Suprapubic skin (tissue), 3 donors: Measurements from ENCODE around the gene CYB561D1.

Source experiments
- CTCF ChIP-seq, 2 donors: fragments of 200-600 bp in 1 of 2; fragments of 450-650 bp in 1 of 2; sonication (generic) in 1 of 2; IDR thresholded peaks; one replicate each; pipeline ENCODE4 v1.5.1; 2016 to 2019; ENCODE audit warnings: antibody characterized with exemption in 2 of 2, mild to moderate bottlenecking in 1 of 2, moderate library complexity in 1 of 2
- POLR2A ChIP-seq, 2 donors: fragments of 450-650 bp; IDR thresholded peaks; one replicate each; pipeline ENCODE4 v1.6.1; 2017; ENCODE audit warnings: antibody characterized with exemption in 2 of 2, mild to moderate bottlenecking in 2 of 2, moderate library complexity in 2 of 2

DNA sequence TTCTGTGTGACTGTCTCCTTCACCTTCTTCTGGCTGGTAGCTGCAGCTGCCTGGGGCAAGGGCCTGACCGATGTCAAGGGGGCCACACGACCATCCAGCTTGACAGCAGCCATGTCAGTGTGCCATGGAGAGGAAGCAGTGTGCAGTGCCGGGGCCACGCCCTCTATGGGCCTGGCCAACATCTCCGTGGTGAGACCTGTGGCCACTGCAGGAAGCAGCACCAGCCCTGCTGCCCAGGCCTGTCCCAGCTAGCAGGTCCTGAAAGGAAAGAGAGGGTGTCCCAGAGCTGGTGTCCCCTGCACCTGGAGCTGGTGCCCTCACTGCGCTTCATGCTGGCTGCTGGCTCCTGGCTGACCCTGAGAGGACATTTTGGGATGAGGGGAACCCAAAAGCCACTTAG lies 16.1 kb upstream of the CYB561D1 start:
- TF ChIP-seq CTCF (IDR thresholded peaks at IDR 0.05), result no peak
- TF ChIP-seq POLR2A (IDR thresholded peaks at IDR 0.05), result no peak
